GM19238 (cell line): ENCODE data around the gene PCSK5.

Experiments
- DNase-seq: peaks from one replicate; pipeline ENCODE4 v3.0.0; 2011; ENCODE audit warnings: low spot score; ENCODE audit not compliant: insufficient read length

Gene PCSK5

GRCh38 chr9:76127637-76128036 lies 237.2 kb downstream of the PCSK5 start:
- DNase-seq: no peak

- DNase-seq: no peak
Observed at GRCh38 chr9:76135902-76136301, 245.4 kb downstream of the PCSK5 start.

- no peak for DNase-seq
Observed at GRCh38 chr9:76136986-76137385, 246.5 kb downstream of the PCSK5 start.

GRCh38 chr9:76137931-76138330 lies 247.5 kb downstream of the PCSK5 start:
- DNase-seq: no peak

GRCh38 chr9:76138360-76138759 lies 247.9 kb downstream of the PCSK5 start:
- no peak for DNase-seq

GRCh38 chr9:76143834-76144233 lies 253.4 kb downstream of the PCSK5 start:
- no peak for DNase-seq

- DNase-seq: no peak
Observed at GRCh38 chr9:76150013-76150412, 259.5 kb downstream of the PCSK5 start.

GRCh38 chr9:76151267-76151666 lies 260.8 kb downstream of the PCSK5 start:
- no peak for DNase-seq

GRCh38 chr9:76153339-76153738 lies 262.9 kb downstream of the PCSK5 start:
- DNase-seq: no peak

- DNase-seq: no peak
Observed at GRCh38 chr9:76153902-76154629, 263.6 kb downstream of the PCSK5 start.

- no peak for DNase-seq
Observed at GRCh38 chr9:76155361-76155760, 264.9 kb downstream of the PCSK5 start.

GRCh38 chr9:76158713-76159112 lies 268.2 kb downstream of the PCSK5 start:
- DNase-seq: no peak

GRCh38 chr9:76159293-76159926 lies 268.9 kb downstream of the PCSK5 start:
- DNase-seq: no peak

- no peak for DNase-seq
Observed at GRCh38 chr9:76161106-76161505, 270.6 kb downstream of the PCSK5 start.

GRCh38 chr9:76161541-76161940 lies 271.1 kb downstream of the PCSK5 start:
- DNase-seq: no peak

GRCh38 chr9:76162086-76162730 lies 271.7 kb downstream of the PCSK5 start:
- DNase-seq: no peak

- no peak for DNase-seq
Observed at GRCh38 chr9:76162751-76163500, 272.5 kb downstream of the PCSK5 start.

- no peak for DNase-seq
Observed at GRCh38 chr9:76166526-76166925, 276.1 kb downstream of the PCSK5 start.

- DNase-seq: no peak
Observed at GRCh38 chr9:76176171-76176570, 285.7 kb downstream of the PCSK5 start.

- no peak for DNase-seq
Observed at GRCh38 chr9:76177931-76178330, 287.5 kb downstream of the PCSK5 start.

GRCh38 chr9:76180541-76180940 lies 290.1 kb downstream of the PCSK5 start:
- DNase-seq: no peak
